RPMI8226 (cell line): ENCODE measurements around the gene OVOL1.
"Not testable (repeated sequence)": the region's sequence is repeated elsewhere in the genome, so short reads cannot be mapped to it uniquely, and the experiment has no call there.

Experiments
- DNase-seq: peaks from one replicate; pipeline ENCODE4 v3.0.0-alpha.2; 2015

The OVOL1 gene

DNA sequence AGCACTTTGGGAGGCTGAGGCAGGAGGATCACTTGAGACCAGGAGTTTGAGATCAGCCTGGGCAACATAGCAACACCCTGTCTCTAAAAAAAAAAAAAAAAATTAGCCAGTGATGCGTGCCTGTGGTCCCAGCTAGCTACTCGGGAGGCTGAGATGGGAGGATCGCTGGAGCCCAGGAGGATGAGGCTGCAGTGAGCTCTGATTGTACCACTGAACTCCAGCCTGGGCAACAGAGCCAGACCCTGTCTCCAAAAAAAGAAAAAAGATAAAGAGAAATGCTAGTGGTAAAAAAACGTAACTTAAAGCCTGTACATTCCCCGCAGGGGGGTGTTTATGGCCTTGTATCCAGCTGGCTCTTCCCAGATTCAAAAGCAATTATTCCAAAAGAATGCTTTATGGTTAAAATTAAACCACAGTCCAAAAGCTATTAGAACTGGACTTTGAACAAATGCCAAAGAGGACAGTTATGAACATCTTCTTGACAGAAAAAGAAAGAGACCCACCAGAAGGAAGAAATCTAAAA lies 30.5 kb downstream of the OVOL1 start:
- no peak for DNase-seq

DNA sequence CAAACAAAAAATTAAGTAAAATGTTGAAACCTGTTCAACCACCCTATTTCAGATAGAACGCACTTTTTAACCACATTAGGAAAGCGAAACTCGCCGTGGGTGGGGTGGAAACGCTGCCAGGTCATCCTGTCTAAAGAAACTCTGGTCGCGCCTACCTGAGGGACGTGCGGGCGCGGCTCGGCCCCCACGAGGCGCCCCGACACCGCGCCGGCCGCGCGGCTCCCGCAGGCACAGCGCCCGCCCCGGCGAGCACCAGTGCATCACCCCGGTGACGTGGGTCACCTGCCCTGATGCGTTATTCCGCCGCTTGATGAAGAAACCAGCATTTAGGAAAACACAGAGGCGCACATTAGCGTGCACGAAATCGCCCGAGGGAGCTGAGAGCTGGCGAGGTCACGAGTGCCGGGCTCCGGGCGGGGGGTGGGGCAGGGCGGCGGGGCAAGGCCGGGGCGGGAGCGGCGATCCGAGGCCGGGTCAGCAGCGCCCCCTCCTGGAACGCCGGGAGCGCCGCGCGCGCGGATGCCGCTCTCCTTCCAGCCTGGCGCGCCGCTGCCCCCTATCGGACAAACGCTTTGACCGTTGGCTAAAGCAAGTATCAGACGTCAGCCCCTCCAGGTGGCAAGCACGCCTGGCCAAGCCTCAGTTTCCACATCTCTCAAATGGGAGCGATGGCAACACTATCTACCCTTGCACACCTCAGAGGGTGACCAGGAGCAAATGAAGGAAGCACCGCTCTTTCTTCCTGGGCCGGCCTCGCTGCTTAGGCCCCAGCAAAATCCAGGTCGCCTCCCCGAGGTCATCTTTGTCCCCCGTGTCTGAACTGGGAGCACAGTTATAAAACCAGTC lies 31.2 kb downstream of the OVOL1 start:
- DNase-seq: peak; percentile 97

DNA sequence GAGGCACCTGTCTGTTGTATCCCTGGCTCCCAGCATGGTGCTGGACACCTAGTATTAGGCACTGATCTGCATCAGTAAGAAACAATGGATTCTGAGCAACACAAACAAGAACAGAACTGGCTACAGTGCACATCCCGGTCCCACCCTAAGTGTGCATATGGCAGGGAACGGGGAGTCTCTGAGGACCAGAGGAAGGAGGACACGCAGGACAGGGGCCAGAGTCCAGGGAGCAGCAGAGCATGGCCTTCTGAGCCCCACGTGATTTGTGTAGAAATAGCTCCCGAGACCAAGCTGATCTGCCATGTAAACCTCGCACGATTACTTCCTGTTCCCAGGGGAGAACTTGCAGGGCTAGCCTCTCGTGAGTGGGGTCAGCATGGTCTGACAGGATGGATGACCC lies 34.2 kb downstream of the OVOL1 start:
- no peak for DNase-seq

DNA sequence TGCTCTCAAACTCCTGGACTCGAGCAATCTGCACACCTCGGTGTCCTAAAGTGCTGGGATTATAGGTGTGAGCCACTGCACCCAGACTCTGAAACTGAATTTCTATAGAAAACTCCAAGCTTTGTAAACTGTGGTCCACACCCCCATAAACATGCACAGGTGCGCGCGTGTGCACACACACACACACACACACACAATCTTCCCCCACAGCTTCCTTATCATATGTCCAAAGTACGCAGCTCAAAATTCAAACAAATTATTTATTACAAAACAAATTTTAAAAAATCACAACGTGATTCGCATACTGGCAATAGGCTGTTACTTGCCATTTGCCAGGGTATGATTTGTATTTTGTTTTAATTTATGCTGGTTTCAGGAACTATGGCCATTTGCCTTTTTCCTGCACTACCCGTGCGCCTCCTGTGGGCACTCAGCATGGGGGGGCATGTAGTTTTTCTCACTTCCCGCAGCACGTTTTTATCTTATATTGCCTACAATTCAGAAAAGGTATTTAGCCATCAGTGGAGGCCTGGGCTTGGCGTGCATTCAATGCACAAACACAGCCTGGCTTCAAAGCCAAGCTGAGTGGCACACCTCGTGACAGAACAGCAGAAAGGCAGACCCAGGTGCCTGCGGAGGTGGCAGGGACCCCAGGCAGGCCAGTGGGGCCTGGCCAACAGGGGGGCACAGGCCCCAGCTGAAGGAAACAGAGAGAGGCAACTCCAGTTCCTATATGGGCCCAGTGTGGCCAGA lies 36.1 kb downstream of the OVOL1 start:
- no peak for DNase-seq

DNA sequence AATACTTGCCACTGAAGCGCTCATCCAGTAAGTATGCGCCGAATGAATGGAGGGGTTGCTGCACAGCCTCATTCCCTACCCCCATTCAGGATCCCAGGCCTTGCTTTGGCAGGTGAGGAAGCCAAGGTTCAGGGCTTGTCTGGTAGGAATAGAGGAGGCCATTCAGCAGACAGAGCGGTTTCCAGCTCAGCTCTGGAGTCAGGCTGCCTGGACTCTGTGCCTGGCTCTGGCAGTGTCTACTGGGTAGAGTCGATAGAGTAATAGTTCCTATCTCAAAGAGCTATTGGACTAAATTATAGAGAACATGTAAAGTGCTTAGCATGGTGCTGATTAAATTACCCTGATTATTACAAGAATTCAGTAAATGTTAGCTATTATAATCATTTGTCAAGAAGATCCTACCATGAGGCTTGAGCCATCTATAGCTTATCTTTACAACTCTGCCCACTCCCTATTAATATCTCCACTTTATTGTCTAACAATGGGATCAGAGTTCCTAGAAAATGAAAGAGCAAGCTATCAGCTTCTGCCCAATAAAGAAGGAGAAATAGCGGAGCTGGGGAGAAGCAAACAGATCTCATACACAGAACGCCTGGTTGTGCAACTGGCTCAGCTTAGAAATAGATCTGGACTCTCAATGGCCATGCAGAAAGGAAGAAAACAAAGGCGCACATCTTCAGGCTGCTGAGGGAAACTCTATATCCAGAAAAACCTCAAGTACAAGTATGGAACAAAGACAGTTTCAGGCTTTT lies 40.3 kb downstream of the OVOL1 start:
- DNase-seq: no peak

DNA sequence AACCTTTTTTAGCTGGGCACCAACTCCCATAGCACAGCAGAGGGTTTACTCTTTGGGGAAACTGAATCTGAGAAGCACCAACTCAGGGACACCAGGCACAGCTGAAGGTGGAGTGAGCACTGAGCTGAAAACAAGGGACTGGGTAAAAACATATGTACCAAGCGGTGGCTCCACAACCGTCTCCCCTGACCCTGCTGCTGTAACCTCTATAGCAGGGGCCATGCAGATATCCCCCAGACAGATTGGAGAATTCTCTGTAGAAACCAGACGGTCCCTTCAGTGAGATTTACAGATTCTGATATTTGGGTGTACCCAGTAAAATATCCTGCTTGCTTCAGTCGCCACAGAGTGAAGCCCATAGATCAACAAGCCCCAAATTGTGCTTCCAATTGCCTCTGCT lies 42.6 kb downstream of the OVOL1 start:
- no peak for DNase-seq

DNA sequence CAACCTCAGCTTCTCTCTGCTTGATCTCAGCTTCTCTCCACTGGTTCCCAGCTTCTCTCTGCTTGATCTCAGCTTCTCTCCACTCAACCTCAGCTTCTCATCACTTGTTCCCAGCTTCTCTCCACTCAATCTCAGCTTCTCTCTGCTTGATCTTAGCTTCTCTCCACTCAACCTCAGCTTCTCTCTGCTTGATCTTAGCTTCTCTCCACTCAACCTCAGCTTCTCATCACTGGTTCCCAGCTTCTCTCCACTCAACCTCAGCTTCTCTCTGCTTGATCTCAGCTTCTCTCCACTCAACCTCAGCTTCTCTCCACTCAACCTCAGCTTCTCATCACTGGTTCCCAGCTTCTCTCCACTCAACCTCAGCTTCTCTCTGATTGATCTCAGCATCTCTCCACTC lies 45.4 kb downstream of the OVOL1 start:
- not testable (repeated sequence) for DNase-seq

DNA sequence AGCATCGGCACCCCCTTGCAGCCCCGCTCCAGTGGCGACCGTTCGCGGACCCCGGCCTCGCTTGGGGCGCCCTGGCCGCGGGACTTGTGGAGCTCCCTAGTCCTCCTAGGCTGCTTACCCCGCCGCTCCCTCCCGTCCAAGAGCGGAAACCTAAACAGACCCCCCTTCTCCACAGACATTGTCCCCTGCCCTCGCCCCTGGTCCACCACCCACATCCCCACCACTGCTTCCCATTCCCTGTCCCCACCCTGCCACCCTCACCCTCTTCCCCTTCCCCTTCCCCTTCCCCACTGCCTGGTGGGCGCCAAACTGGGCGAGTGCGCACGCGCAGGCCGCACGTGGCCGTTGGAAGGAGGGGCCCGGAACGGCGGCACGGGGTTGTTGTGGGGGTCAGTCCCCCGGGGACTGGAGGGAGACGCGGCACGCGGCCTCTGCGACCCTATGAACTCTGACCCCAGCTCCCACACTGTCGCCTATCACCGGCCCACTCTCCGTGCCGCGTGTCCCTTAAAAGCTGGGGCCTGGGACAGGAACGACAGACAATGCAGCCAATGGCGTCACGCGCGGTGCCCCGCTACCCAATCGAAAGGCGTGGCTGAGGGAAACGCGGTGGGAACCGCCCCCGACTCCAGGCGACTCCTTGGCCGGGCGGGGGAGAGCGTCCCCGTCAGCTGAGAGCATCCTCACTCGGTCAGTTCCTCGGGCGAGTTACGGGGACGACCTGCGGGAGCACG lies 46.6 kb downstream of the OVOL1 start, which contains the start of gene SNX32:
SNX32 (plus strand) TSS at position 667 of the 734 bp plus-strand sequence. CDS start 103 bp downstream, outside the sequence.
- peak; percentile 99 for DNase-seq

DNA sequence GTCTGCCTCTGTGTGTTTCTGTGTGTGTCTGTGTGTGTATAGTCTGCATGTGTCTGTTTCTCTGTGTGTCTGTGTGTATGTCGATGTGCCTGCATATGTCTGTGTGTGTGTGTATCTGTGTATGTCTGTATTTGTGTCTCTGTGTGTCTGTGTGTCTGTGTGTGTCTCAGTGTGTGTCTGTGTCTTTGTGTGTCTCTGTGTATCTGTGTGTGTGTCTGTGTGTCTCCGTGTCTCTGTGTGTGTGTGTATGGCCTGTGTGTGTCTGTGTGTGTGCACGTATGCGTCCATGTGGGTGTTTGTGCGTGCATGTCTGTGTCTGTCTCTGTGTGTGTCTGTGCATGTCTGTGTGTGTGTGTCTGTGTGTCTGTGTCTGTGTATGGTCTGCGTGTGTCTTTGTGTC lies 47.3 kb downstream of the OVOL1 start:
- no peak for DNase-seq

DNA sequence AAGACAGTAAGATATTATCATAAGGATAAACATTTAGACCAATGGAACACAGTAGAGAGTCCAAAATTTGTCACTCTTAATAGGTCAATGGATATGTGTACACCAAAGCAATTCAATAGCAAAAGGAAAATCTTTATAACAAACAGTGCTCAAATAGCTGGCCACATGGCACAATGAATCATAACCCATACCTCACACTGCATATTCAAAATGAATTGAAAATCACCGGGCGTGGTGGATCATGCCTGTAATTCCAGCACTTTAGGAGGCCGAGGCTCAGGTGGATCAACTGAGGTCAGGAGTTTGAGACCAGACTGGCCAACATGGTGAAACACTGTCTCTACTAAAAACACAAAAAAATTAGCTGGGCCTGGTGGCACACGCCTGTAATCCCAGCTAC lies 55.3 kb downstream of the OVOL1 start:
- DNase-seq: no peak

DNA sequence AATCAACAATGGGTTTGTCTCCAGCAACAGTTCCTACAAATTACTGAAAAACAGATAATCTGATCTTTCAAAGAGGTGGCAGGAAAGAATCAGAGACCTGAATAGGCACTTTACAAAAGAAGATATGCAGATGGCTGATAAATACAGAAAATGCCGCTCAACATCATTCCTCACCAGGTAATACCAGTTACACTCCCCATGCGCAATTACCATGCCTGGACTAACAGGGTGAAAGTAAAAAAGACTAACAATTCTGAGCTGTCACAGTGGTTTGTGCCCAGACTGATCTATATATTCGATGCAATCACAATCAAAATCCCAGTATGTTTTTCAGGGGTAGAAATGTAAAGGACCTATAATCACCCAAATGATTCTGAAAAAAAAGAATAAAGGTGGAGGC lies 56.9 kb downstream of the OVOL1 start:
- DNase-seq: no peak

DNA sequence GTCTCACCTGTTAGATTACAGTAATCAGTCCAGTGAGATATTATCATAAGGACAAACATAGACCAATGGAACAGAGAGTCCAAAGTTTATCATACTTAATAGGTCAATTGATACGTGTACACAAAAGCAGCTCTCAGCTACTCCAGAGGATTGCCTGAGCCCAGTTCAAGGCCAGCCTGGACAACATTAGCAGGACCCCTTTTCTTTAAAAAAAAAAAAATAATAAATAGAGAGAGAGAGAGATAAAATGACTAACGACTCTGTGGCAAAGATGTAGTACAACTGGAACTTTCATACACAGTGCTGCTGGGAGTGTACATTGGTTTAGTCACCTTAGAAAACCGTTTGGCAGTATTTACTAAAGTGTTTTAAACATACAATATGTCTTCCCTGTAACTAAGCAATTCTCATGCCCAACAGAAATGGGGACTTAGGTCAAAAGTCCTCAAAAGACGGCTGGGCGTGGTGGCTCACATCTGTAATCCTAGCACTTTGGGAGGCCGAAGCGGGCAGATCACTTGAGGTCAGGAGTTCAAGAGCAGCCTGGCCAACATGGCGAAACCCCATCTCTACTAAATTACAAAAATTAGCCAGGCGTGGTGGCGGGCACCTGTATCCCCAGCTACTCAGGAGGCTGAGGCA lies 57.5 kb downstream of the OVOL1 start:
- no peak for DNase-seq
